Cardiac fibroblast (primary cell): ENCODE results near the gene TRIML1.
"Not testable (repeated sequence)": the region's sequence is repeated elsewhere in the genome, so short reads cannot be mapped to it uniquely, and the experiment has no call there.

Experiments
- DNase-seq, 2 donors: peaks; one replicate each; pipeline versions ENCODE4 v3.0.0 to v3.0.0-alpha.2; 2010; ENCODE audit warnings: low read depth in 2 of 2
- H3K4me3 ChIP-seq, 2 donors: replicated peaks in 1 of 2; 1 replicate in 1 of 2; 2 replicates in 1 of 2; pipeline ENCODE4 v1.5.1; 2011; ENCODE audit warnings: low read depth in 2 of 2, low read length in 2 of 2, mild to moderate bottlenecking in 2 of 2, moderate library complexity in 1 of 2
- CTCF ChIP-seq: IDR thresholded peaks from one replicate; pipeline ENCODE4 v1.5.1; 2011; ENCODE audit warnings: low read depth, mild to moderate bottlenecking, low read length, inconsistent platforms

TRIML1 gene

GRCh38 chr4:188147176-188147575, 7.9 kb downstream of the TRIML1 start:
- TF ChIP-seq CTCF, result no peak
- no peak for DNase-seq
- no peak overlapping the region for H3K4me3 ChIP-seq

GRCh38 chr4:188147776-188148175, 8.5 kb downstream of the TRIML1 start:
- TF ChIP-seq CTCF, result no peak
- no peak for DNase-seq
- H3K4me3 ChIP-seq, result no peak overlapping the region

- no peak for DNase-seq
- no peak for TF ChIP-seq CTCF
- no peak overlapping the region for H3K4me3 ChIP-seq
Observed at GRCh38 chr4:188154668-188155405, 15.6 kb downstream of the TRIML1 start.

- H3K4me3 ChIP-seq, result no peak overlapping the region
- DNase-seq, result no peak
- TF ChIP-seq CTCF, result no peak
Observed at GRCh38 chr4:188158336-188158735, 19.1 kb downstream of the TRIML1 start.

GRCh38 chr4:188159513-188160226, 20.4 kb downstream of the TRIML1 start:
- DNase-seq, result peak in 1 of 2 donors; percentile 83
- H3K4me3 ChIP-seq, result not testable (repeated sequence)

GRCh38 chr4:188160406-188160805, 21.2 kb downstream of the TRIML1 start:
- no peak for TF ChIP-seq CTCF
- DNase-seq, result no peak
- H3K4me3 ChIP-seq, result no peak overlapping the region

DNA sequence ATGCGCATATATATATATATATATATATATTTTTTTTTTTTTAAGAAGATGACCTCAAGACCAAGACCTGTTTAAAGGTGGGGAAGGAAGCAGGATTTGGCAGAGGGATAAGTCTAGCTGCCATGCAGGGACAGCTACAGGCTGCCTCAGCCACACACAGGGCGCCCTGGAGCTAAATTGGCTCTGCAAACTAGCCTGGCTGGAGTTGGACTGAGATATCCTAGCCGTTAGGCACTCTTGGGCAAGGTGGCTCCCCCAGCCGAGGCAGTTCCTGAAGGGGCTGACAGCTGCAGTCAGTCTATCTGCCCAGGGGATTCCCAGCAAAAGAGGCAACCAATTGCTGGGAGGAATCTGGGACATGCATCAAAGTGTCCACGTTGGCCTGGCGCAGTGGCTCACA, 21.9 kb downstream of the TRIML1 start:
- no peak for TF ChIP-seq CTCF
- no peak overlapping the region for H3K4me3 ChIP-seq
- no peak for DNase-seq
